Astrocyte of the spinal cord (primary cell): ENCODE results near the gene ADAT3.

ENCODE experiments used
- DNase-seq: peaks from one replicate; pipeline ENCODE4 v3.0.0; 2011; ENCODE audit warnings: low read depth, low spot score
- H3K4me3 ChIP-seq: 2 replicates; pipeline ENCODE4 v1.5.1; 2011; ENCODE audit warnings: low read depth, mild to moderate bottlenecking, low read length, moderate library complexity
- in situ Hi-C: cut with HindIII; loops from 2 replicates; pipeline ENCODE4 v1.10.0; 2017; ENCODE audit warnings: low sequenced_read_pairs
- TF ChIP-seq, protein P1 (sequence below): IDR thresholded peaks from 2 replicates; pipeline ENCODE4 v1.5.1; 2012; ENCODE audit warnings: low read depth, mild to moderate bottlenecking, low read length, inconsistent platforms

ADAT3 gene

DNA sequence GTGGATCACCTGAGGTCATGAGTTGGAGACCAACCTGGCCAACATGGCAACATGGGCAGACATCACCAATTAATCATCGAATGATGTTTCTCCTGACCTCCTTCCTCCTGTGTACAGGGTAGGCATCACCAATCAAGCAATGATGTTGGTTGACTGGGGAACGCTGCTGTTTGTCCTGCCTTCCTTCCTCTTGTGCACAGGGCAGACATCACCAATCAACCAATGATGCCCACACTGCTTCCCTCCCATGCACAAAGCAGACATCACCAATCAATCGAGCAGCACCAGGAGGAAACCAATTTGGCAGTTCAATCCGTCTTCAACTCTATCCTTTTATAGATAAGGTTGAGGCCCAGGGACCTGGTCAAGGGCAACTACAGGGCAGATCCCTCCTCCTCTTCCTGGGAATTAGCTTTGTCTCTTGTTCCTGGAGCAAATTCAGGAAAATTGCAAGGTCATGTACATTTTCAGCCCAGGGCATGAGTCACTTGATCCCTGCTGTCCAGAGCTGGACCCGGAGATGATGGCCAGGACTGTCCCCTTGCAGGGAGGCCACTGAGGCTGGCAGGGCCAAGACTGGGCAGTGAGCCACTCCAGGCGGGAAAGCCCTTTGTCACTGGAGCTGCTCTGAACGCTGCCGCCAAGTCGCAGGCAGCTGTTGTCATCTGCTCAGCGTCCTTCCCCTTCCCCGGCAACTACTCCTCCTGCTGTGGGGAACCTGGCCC, 30.4 kb downstream of the ADAT3 start:
- no peak overlapping the region for H3K4me3 ChIP-seq
- peak; percentile 8 for DNase-seq
- in situ Hi-C loops = no loop called here
- TF ChIP-seq, protein P1, sequence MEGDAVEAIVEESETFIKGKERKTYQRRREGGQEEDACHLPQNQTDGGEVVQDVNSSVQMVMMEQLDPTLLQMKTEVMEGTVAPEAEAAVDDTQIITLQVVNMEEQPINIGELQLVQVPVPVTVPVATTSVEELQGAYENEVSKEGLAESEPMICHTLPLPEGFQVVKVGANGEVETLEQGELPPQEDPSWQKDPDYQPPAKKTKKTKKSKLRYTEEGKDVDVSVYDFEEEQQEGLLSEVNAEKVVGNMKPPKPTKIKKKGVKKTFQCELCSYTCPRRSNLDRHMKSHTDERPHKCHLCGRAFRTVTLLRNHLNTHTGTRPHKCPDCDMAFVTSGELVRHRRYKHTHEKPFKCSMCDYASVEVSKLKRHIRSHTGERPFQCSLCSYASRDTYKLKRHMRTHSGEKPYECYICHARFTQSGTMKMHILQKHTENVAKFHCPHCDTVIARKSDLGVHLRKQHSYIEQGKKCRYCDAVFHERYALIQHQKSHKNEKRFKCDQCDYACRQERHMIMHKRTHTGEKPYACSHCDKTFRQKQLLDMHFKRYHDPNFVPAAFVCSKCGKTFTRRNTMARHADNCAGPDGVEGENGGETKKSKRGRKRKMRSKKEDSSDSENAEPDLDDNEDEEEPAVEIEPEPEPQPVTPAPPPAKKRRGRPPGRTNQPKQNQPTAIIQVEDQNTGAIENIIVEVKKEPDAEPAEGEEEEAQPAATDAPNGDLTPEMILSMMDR = no peak

DNA sequence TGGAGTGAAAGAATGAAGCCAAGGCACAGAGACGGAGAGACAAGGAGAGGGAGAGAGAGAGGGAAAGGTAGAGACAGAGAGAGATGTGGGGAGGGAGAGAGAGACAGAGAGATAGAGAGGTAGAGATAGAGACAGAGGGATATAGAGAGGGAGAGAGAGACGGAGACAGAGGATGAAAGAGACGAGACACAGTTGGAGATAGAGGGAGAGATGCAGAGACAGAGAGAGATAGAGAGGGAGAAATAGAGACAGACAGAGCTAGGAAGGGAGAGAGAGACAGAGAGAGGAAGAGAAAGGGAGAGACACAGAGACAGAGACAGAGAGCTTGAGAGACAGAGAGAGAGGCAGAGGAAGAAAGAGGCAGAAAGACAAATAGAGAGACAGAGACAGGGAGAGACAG, 31.2 kb downstream of the ADAT3 start:
- TF ChIP-seq, protein P1 = no peak
- no peak overlapping the region for H3K4me3 ChIP-seq
- no peak for DNase-seq
- in situ Hi-C loops = no loop called here

DNA sequence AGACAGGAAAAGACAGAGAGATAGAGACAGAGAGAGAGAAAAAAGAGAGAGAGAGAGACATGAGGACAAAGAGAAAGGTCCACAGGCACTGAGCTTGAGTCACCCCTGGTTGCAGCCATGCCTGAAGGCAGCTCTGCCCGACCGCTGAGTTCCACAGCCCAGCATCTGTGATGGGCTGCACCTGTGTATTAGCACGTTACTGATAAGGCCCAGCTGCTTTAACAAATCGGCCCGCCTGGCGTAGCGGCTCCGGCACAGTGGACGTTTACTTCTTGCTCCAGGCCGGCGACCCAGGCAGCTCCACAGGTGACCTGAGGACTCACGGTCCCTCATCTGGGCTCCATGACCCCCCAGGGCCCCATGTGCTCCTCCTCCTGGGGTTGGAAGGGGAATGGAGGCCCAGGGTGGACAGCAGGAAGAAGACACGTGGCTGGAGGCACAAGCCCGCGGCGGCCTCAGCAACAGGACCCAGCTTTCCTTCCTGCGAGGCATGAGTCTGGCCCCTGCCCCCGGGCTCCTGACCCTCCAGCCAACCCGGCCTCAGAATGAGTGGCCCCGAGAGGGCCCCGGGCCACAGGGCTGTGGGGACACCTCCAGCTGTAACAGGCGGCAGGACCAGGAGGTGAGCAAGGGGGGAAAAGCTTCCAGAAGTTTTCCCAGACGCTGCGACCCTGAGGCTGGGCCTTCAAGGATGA, 31.9 kb downstream of the ADAT3 start:
- no peak for DNase-seq
- in situ Hi-C loops = no loop called here
- no peak overlapping the region for H3K4me3 ChIP-seq
- TF ChIP-seq, protein P1 = no peak

DNA sequence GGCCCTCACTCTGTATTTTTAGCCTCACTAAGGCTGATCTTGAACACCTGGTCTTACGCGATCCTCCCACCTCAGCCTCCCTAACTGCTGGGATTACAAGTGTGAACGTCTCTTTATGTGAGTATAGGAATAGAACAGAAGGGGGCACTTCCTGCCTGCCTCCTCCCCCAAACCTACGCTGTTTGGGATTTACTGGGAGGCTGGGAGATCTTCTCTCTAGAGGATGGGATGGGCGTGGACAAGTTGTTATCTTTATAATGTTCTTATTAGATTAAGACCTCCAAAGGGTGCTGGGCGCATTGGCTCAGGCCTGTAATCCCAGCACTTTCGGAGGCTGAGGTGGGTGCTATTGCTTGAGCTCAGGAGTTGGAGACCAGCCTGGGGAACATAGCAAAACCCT, 32.9 kb downstream of the ADAT3 start:
- TF ChIP-seq, protein P1 = no peak
- in situ Hi-C loops = no loop called here

DNA sequence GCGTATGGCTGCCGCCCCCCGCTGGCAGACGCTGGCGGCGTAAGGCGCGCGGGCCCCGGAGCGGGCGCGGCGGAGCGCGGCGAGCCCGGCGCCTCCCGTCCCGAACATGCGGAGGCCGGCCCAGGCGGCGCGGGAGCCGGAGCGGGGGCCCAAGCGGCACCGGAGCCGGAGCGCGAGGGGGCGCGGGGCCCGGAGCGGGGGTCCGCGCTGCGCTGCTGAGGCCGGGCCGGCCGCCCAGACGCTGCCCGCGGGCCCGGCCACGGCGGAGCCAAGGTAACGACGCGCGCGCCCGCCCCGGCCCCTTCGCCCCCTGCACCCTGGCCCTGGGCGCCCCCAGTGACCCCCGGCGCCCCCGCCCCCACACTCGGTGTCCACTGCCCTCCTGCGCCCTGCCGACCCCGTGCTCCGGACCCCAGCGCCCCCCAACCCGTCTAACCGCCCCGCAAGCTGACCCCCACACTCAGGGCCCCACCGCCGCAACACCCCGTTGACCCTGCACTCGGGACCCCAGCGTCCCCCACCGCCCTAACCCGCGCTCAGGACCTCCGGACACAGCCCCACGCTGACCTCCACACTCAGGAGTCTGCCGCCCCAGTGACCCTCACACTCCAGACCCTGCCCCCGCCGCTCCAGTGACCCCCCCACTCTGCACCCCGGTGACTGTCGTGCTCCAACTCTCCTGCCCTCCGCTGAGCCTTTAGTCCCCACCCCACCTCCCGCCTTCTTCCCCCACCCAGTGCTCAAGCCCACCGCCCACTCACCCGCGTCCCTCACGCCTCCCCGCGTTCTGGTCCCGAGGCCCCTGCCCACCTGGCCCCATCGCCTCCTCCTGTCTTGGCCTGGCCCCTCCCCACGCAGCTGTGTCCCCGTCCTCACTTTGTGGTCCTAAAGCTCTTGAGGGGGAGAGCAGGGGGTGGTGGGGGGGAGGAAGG, 36.2 kb downstream of the ADAT3 start, which contains the start of gene CSNK1G2:
CSNK1G2 (plus strand) TSS at position 27 of the 932 bp plus-strand sequence. CDS start 28,601 bp downstream, outside the sequence.
- H3K4me3 ChIP-seq = peak within 1 kb of the TSS; percentile 63
- in situ Hi-C loops = no loop called here
- DNase-seq = no peak

More for the DNA sequence above, 32.9 kb downstream of the ADAT3 start:
- no peak for DNase-seq
- H3K4me3 ChIP-seq = no peak overlapping the region

More for the DNA sequence above, 36.2 kb downstream of the ADAT3 start, which contains the start of gene CSNK1G2:
- TF ChIP-seq, protein P1 = no peak
